ENCODE measurements around the gene TANGO2.

- TF ChIP-seq EZH2 (IDR thresholded peaks at IDR 0.05): peak; percentile 86
- TF ChIP-seq CTCF (IDR thresholded peaks at IDR 0.05): no peak
Measured at GRCh38 chr22:20015971-20016733, 4.8 kb upstream of the TANGO2 start.
